Measurements from ENCODE around the gene SLC6A5.

Gene SLC6A5

DNA sequence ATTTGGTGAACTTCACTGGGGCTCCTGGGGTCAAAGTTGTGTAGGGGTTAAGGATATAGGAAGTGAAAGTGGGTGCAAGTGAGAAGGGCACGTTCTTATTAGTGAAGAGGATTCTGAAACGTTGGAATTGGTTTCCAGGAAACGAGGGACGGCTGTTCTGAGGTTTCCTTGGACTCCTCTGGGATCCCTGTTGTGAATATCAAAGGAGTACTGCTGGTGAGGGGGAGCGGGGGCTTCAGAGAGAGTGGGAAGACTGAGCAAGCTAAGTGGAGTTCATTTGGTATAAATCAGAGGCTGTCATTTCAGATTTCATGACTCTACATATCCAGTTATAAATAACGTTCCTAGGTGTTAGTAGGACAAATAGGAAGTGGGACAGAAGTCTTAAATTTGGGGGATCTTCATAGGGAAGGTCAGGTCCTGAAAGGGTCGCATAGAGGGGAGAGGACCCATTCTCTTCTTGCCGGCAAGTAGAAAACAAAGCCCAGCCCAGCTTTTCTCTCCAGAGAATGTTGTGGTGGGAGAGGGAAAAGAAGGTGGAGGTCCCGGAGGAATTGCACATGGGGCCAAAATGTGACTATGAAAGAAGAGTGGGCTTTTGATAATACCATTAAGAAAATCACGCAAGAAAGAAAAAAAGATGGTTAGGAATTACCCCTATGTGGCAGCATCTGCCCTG, 68.9 kb downstream of the SLC6A5 start:
- no peaks in the 10 kb centered on the region; the same call in 1 of the 2 replicates for H3K27me3 ChIP-seq (ENCODE audit: control insufficient read depth, low read length)
- H3K36me3 ChIP-seq (ENCODE audit: control insufficient read depth, low read length) = no peaks in the 10 kb centered on the region
- TF ChIP-seq EZH2phosphoT487 (IDR thresholded peaks at IDR 0.05; ENCODE audit: borderline replicate concordance, low read length) = no peak
- TF ChIP-seq, protein P1, sequence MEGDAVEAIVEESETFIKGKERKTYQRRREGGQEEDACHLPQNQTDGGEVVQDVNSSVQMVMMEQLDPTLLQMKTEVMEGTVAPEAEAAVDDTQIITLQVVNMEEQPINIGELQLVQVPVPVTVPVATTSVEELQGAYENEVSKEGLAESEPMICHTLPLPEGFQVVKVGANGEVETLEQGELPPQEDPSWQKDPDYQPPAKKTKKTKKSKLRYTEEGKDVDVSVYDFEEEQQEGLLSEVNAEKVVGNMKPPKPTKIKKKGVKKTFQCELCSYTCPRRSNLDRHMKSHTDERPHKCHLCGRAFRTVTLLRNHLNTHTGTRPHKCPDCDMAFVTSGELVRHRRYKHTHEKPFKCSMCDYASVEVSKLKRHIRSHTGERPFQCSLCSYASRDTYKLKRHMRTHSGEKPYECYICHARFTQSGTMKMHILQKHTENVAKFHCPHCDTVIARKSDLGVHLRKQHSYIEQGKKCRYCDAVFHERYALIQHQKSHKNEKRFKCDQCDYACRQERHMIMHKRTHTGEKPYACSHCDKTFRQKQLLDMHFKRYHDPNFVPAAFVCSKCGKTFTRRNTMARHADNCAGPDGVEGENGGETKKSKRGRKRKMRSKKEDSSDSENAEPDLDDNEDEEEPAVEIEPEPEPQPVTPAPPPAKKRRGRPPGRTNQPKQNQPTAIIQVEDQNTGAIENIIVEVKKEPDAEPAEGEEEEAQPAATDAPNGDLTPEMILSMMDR (IDR thresholded peaks at IDR 0.05; ENCODE audit: low read depth, low read length, poor library complexity, severe bottlenecking) = no peak
- H3K79me2 ChIP-seq (ENCODE audit: control insufficient read depth, low read length) = no peaks in the 10 kb centered on the region
- H3K4me2 ChIP-seq (ENCODE audit: low read length) = no peak overlapping the region
- H3K9me2 ChIP-seq (replicated peaks; ENCODE audit: control insufficient read depth, low read length) = no peaks in the 10 kb centered on the region
- no peaks in the 10 kb centered on the region for H3K4me1 ChIP-seq (ENCODE audit: control insufficient read depth, low read length)
- H4K20me1 ChIP-seq (ENCODE audit: control insufficient read depth, insufficient read depth, low read depth, low read length) = no peaks in the 10 kb centered on the region
- no peak overlapping the region for H3K27ac ChIP-seq (ENCODE audit: low read depth, low read length)
- H3K9me3 ChIP-seq (ENCODE audit: control insufficient read depth, insufficient read depth, low read length) = 0 out of 2 replicates have a peak, but pooled peaks cover 3% of the 10 kb centered on the region
- H3K4me3 ChIP-seq (ENCODE audit: low read length) = no peak overlapping the region
- no peaks in the 10 kb centered on the region for H3F3A ChIP-seq (ENCODE audit: control insufficient read depth, insufficient read depth)

DNA sequence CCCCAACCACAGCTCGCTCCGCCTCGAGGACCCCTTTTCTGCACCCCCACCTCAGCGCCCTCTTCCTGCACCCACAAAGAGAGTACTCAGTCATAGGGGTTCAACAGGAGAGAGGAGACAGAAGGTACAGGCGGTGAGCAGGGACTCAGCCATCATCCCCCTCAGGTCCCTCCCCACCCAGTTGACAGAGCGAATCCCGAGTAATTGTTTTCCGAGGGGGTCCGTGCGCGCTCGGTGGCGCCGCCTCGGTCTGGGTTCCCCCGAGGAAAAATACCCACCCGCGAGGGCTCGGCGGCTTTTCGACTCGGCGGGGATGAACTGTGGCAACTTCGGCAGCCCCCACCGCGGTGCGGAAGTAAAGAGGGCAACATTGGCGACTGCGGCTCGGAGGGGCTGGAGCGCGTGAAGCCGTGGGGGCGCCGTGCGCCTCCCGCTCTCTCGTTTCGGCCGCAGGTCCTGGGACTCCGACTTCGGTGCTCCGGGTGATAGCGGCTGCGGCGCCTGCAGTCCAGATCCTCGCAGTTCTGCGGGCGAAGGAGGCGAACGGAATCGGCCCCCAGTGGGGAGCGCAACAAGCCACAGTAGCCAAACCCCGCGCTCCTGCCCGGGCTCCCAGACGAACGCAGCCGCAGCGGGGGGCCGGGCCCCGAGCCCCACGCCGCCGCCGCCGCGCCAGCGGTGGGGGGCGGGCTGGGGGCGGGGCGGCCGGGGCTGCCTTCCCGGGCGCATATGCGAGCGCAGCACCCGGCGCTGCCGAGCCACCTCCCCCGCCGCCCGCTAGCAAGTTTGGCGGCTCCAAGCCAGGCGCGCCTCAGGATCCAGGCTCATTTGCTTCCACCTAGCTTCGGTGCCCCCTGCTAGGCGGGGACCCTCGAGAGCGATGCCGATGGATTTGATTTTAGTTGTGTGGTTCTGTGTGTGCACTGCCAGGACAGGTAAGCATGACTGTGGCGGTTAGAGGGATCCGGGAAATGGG, 69.7 kb downstream of the SLC6A5 start, which contains the start of gene NELL1:
Gene NELL1 (plus strand): TSS at position 743 of the 976 bp plus-strand sequence.
- H3K4me3 ChIP-seq (ENCODE audit: low read length) = no peak within 1 kb of the TSS
- 0 out of 2 replicates have a peak, but pooled peaks cover 3% of the 10 kb centered on the region for H3K9me3 ChIP-seq (ENCODE audit: control insufficient read depth, insufficient read depth, low read length)
- H3K79me2 ChIP-seq (ENCODE audit: control insufficient read depth, low read length) = no peaks in the 10 kb centered on the region
- no peaks in the 10 kb centered on the region for H3K36me3 ChIP-seq (ENCODE audit: control insufficient read depth, low read length)
- H3K4me1 ChIP-seq (ENCODE audit: control insufficient read depth, low read length) = no peaks in the 10 kb centered on the region
- no peaks in the 10 kb centered on the region for H4K20me1 ChIP-seq (ENCODE audit: control insufficient read depth, insufficient read depth, low read depth, low read length)
- H3K9me2 ChIP-seq (replicated peaks; ENCODE audit: control insufficient read depth, low read length) = no peaks in the 10 kb centered on the region
- H3K27ac ChIP-seq (ENCODE audit: low read depth, low read length) = no peak within 1 kb of the TSS
- TF ChIP-seq EZH2phosphoT487 (IDR thresholded peaks at IDR 0.05; ENCODE audit: borderline replicate concordance, low read length) = no peak
- TF ChIP-seq, protein P1 (IDR thresholded peaks at IDR 0.05; ENCODE audit: low read depth, low read length, poor library complexity, severe bottlenecking) = no peak
- H3F3A ChIP-seq (ENCODE audit: control insufficient read depth, insufficient read depth) = no peaks in the 10 kb centered on the region
- H3K4me2 ChIP-seq (ENCODE audit: low read length) = no peak within 1 kb of the TSS
- H3K27me3 ChIP-seq (ENCODE audit: control insufficient read depth, low read length) = no peaks in the 10 kb centered on the region; the same call in 1 of the 2 replicates

DNA sequence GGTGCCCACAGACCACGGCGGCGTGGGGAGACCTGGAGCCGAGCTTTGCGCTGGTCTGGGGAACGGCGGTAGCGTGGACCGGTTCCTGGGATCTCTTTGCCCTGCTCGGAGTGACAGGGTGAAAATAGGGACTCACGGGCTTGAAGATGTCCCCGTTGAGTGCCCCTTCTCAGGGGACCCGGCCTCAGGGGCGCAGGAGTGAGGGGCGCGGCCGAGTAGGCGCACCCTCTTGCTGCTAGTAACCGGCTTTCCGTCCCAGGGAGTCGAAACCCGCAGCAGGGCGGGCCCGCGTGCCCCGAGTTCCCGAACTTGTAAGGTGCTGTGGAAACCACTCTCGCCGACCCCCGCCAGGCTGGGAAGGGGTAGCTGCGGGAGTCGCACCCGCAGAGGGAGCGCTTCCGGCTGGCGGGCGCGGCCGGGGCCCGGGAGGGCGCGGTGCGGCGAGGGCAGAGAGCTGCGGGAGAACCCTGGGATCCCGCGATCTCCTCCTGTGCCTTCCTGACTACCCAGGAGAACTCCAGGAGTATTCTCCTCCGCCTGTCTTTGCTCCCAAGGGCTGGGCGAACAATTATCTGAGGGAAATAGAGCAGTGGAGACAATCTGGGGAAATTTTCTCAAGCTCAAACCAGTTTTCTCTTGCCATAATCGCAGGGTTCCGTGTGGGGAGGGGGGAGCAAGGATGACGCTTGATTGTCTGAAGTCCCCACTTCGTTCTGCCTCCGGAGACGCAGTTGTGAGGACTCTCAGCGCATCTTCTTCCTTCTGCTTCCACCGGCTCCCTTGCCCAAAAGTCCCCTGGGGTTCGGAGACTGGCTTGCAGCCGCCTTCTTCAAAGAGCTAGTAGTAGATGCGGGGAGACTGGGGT, 70.6 kb downstream of the SLC6A5 start:
- no peak overlapping the region for H3K27ac ChIP-seq (ENCODE audit: low read depth, low read length)
- no peaks in the 10 kb centered on the region for H3K9me2 ChIP-seq (replicated peaks; ENCODE audit: control insufficient read depth, low read length)
- no peaks in the 10 kb centered on the region for H4K20me1 ChIP-seq (ENCODE audit: control insufficient read depth, insufficient read depth, low read depth, low read length)
- H3K4me3 ChIP-seq (ENCODE audit: low read length) = no peak overlapping the region
- 0 out of 2 replicates have a peak, but pooled peaks cover 3% of the 10 kb centered on the region for H3K9me3 ChIP-seq (ENCODE audit: control insufficient read depth, insufficient read depth, low read length)
- no peaks in the 10 kb centered on the region for H3F3A ChIP-seq (ENCODE audit: control insufficient read depth, insufficient read depth)
- no peaks in the 10 kb centered on the region; the same call in 1 of the 2 replicates for H3K27me3 ChIP-seq (ENCODE audit: control insufficient read depth, low read length)
- H3K4me2 ChIP-seq (ENCODE audit: low read length) = no peak overlapping the region
- TF ChIP-seq, protein P1 (IDR thresholded peaks at IDR 0.05; ENCODE audit: low read depth, low read length, poor library complexity, severe bottlenecking) = no peak
- no peak for TF ChIP-seq EZH2phosphoT487 (IDR thresholded peaks at IDR 0.05; ENCODE audit: borderline replicate concordance, low read length)
- no peaks in the 10 kb centered on the region for H3K36me3 ChIP-seq (ENCODE audit: control insufficient read depth, low read length)
- no peaks in the 10 kb centered on the region for H3K4me1 ChIP-seq (ENCODE audit: control insufficient read depth, low read length)
- H3K79me2 ChIP-seq (ENCODE audit: control insufficient read depth, low read length) = no peaks in the 10 kb centered on the region
